Calu3 (cell line): ENCODE measurements around the gene DGLUCY. TPM values are rescaled to one million over a fixed set of nuclear protein-coding genes. Genes with fewer than 3 reads are reported as not detected.

Source experiments
- BruUV-seq: library from RNA; stranded (reverse); fragments of 400-500 nt; replicated peaks from 2 replicates; lab custom pipeline; 2021; lab: Mats Ljungman, UMichigan
- CTCF ChIA-PET: fragments of 300-600 bp; sonication (Branson Sonifier 250); formaldehyde crosslinking; loops from one replicate; lab custom pipeline; 2022; ENCODE audit warnings: antibody characterized with exemption; lab: Charles Lee
- DNase-seq: peaks from one replicate; pipeline ENCODE4 v3.0.0; 2022
- H3K27ac Mint-ChIP-seq: one replicate; pipeline ENCODE4 v1.8.0; 2022; ENCODE audit warnings: mixed read lengths; ENCODE audit not compliant: unreplicated experiment
- H3K27me3 Mint-ChIP-seq: one replicate; pipeline ENCODE4 v1.8.0; 2022; ENCODE audit warnings: mixed read lengths; ENCODE audit not compliant: unreplicated experiment
- H3K36me3 Mint-ChIP-seq: one replicate; pipeline ENCODE4 v1.8.0; 2022; ENCODE audit warnings: mild to moderate bottlenecking, moderate library complexity, mixed read lengths; ENCODE audit not compliant: insufficient read depth, unreplicated experiment
- H3K4me1 Mint-ChIP-seq: one replicate; pipeline ENCODE4 v1.8.0; 2022; ENCODE audit warnings: mild to moderate bottlenecking, low read depth, mixed read lengths; ENCODE audit not compliant: unreplicated experiment
- H3K4me3 Mint-ChIP-seq: one replicate; pipeline ENCODE4 v1.8.0; 2022; ENCODE audit warnings: mild to moderate bottlenecking, low read depth, moderate library complexity, mixed read lengths; ENCODE audit not compliant: unreplicated experiment
- H3K9me3 Mint-ChIP-seq: one replicate; pipeline ENCODE4 v1.8.0; 2022; ENCODE audit warnings: low read depth, mixed read lengths; ENCODE audit not compliant: unreplicated experiment
- intact Hi-C: fragments of 100-400 bp; cut with micrococcal nuclease; formaldehyde crosslinking; loops from one replicate; pipeline ENCODE4 v1.10.0; 2022; ENCODE audit not compliant: unreplicated experiment
- total RNA-seq: library from RNA; stranded (reverse); gene quantifications from 2 replicates; pipeline ENCODE4 v1.2.3, GENCODE V29; 2022
- TF ChIP-seq, protein P1 (sequence below): fragments of 200-600 bp; IDR thresholded peaks from one replicate; pipeline ENCODE4 v1.8.0; 2022; ENCODE audit warnings: antibody characterized with exemption; ENCODE audit not compliant: unreplicated experiment

Gene DGLUCY
- total RNA-seq, 1 experiment from 2014 or later, result 69.3 TPM

DNA sequence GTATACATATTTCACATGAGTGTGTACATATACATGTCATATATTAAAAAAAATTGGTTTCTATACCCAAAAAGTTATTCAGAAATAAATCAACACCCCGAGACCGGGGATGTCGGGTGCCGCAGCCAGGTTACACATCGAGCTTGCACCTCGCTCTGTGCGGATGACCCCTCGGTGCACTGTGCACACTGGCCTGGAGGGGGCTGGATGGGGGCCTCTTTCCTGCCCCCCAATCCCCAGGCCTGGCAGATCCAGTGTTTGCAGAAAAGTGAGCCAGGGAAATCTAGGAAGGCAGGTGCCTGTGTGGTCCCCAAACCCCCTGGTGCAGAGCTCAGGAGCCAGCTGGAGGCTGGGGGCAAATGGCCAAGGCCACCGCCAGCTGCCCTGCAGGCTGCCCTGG is 157.8 kb downstream of the DGLUCY start:
- H3K4me1 Mint-ChIP-seq, result no peaks in the 10 kb centered on the region
- TF ChIP-seq, protein P1, sequence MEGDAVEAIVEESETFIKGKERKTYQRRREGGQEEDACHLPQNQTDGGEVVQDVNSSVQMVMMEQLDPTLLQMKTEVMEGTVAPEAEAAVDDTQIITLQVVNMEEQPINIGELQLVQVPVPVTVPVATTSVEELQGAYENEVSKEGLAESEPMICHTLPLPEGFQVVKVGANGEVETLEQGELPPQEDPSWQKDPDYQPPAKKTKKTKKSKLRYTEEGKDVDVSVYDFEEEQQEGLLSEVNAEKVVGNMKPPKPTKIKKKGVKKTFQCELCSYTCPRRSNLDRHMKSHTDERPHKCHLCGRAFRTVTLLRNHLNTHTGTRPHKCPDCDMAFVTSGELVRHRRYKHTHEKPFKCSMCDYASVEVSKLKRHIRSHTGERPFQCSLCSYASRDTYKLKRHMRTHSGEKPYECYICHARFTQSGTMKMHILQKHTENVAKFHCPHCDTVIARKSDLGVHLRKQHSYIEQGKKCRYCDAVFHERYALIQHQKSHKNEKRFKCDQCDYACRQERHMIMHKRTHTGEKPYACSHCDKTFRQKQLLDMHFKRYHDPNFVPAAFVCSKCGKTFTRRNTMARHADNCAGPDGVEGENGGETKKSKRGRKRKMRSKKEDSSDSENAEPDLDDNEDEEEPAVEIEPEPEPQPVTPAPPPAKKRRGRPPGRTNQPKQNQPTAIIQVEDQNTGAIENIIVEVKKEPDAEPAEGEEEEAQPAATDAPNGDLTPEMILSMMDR, result no peak
- no peak overlapping the region for H3K4me3 Mint-ChIP-seq
- intact Hi-C loops, result no loop called here
- no peak for DNase-seq
- no peak overlapping the region for H3K27ac Mint-ChIP-seq
- CTCF ChIA-PET, result no interaction called here
- H3K27me3 Mint-ChIP-seq, result no peaks in the 10 kb centered on the region
- H3K9me3 Mint-ChIP-seq, result no peaks in the 10 kb centered on the region
- H3K36me3 Mint-ChIP-seq, result no peaks in the 10 kb centered on the region
- BruUV-seq, result no TSS peak

DNA sequence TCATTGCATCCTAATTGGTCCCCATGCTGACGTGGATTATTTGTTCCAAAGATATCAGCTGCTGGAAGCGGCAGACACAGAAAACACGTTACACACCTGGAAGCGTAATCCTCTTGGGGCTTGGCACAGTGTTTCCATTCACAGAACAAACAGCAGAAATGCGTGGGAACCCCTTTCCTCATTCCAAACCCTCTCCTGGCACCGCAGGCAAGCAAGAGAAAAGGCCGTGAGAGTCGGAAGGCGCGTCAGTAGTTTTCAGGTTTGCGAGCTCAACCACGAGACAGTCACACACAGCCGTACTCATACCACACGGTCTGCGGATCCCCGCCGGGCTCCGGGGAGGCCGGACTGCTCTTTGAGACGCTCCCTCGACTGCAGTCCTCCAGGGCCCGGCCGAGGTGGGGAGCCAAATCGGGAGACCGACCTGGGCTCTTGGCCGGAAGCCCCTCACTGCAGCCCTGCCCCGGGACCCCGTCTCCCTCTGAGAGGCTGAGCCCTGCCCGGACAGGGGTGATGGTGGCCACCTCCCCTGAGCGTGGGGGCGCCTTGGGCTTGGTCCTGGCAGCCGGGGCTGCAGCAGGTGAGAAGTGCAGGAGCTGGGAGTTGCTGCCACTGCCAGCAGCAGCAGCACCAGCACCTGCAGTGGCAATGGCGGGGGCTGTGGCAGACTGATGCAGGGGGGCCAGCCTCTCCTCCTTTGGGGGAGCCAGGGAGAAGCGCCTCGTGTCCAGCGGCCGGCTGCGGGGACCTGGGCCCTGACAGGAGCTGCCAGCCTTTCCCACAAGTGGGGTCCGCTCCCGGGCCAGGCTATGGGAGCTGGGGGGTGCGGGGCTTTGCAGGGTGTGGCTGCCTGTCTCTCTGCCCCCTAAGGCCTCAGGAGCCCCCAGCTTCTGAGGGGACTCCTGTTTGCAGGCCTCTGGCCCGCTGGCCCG is 158.7 kb downstream of the DGLUCY start:
- Mint-ChIP-seq H3K27me3 (no peaks in the 10 kb centered on the region), H3K4me1 (no peaks in the 10 kb centered on the region), H3K36me3 (no peaks in the 10 kb centered on the region), H3K9me3 (no peaks in the 10 kb centered on the region), H3K4me3 (no peak overlapping the region), H3K27ac (no peak overlapping the region)
- BruUV-seq, result no TSS peak
- no peak for DNase-seq
- TF ChIP-seq, protein P1, result no peak
- intact Hi-C loops, result no loop called here
- CTCF ChIA-PET, result no interaction called here

DNA sequence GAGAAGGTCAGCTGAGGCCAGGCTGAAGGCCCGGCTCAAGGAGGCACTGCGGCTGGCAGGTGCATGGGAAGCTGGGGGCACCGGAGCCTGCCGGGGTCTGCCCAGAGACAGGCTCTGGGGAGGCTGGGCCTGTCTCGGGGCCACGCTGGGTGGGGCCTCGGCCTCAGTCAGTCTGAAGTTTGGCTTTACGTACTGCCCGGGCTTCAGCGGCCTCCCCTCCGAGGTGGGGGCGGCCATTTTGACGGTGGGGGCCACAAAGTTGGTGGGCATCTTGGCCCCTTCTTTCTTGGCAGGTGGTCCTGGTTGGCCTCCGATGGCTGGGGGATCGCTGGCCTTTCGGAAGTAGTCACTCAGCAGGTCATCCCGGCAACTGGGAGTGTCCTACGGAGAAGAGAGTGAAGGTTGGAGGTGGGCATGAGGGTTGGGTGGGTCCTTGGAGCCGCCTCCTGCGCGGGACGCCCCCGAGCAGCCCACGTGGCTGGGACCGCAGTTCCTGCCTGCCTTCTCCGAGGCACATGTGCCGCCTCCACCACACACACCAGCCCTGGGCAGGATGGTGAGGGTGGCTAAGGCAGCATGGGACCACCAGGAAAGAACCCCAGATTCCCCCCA is 159.5 kb downstream of the DGLUCY start:
- CTCF ChIA-PET, result no interaction called here
- H3K27me3 Mint-ChIP-seq, result no peaks in the 10 kb centered on the region
- no peak overlapping the region for H3K4me3 Mint-ChIP-seq
- H3K9me3 Mint-ChIP-seq, result no peaks in the 10 kb centered on the region
- no peaks in the 10 kb centered on the region for H3K4me1 Mint-ChIP-seq
- no peaks in the 10 kb centered on the region for H3K36me3 Mint-ChIP-seq
- no TSS peak for BruUV-seq
- intact Hi-C loops, result no loop called here
- TF ChIP-seq, protein P1, result no peak
- no peak overlapping the region for H3K27ac Mint-ChIP-seq
- DNase-seq, result no peak

DNA sequence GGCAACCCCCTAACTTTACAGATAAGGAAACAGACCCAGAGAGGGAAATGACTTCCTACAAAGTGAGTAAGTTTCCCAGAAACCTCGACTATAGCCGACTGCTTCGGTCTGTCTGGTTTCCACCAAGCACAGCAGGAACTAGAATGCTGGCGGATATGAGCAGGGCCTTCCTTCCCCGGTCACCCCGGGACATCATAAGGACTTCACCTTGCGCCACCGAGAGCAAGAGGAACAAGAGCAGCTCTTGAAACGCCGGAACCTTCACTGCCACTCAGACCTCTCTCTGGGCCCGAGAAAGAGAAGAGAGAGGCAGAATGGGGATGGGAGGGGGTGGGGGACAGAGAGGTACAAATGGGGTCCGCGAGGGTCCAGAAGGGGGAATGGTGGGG is 160.0 kb downstream of the DGLUCY start:
- intact Hi-C loops, result no loop called here
- BruUV-seq, result no TSS peak
- Mint-ChIP-seq H3K4me1 (no peaks in the 10 kb centered on the region), H3K9me3 (no peaks in the 10 kb centered on the region), H3K27ac (no peak overlapping the region), H3K4me3 (no peak overlapping the region), H3K36me3 (no peaks in the 10 kb centered on the region), H3K27me3 (no peaks in the 10 kb centered on the region)
- DNase-seq, result no peak
- TF ChIP-seq, protein P1, result no peak
- CTCF ChIA-PET, result no interaction called here
